Tibial nerve (tissue), 4 donors: ENCODE measurements around the gene NKD2.

Source experiments
- EP300 ChIP-seq, 2 donors: sonication (generic); formaldehyde crosslinking; IDR thresholded peaks; one replicate each; pipeline ENCODE4 v1.6.1; 2017; ENCODE audit warnings: antibody characterized with exemption in 2 of 2, mild to moderate bottlenecking in 1 of 2
- POLR2A ChIP-seq, 2 donors: fragments of 450-650 bp; IDR thresholded peaks; one replicate each; pipeline ENCODE4 v1.6.1; 2017; ENCODE audit warnings: antibody characterized with exemption in 2 of 2, mild to moderate bottlenecking in 2 of 2, moderate library complexity in 2 of 2
- TF ChIP-seq, protein P1 (sequence below), 5 experiments: fragments of 200-600 bp in 3 of 5; fragments of 450-650 bp in 2 of 5; sonication (generic) in 3 of 5; IDR thresholded peaks; one replicate each; pipeline ENCODE4 v1.5.1; 2016 to 2019; ENCODE audit warnings: antibody characterized with exemption in 5 of 5, mild to moderate bottlenecking in 3 of 5, moderate library complexity in 2 of 5

DNA sequence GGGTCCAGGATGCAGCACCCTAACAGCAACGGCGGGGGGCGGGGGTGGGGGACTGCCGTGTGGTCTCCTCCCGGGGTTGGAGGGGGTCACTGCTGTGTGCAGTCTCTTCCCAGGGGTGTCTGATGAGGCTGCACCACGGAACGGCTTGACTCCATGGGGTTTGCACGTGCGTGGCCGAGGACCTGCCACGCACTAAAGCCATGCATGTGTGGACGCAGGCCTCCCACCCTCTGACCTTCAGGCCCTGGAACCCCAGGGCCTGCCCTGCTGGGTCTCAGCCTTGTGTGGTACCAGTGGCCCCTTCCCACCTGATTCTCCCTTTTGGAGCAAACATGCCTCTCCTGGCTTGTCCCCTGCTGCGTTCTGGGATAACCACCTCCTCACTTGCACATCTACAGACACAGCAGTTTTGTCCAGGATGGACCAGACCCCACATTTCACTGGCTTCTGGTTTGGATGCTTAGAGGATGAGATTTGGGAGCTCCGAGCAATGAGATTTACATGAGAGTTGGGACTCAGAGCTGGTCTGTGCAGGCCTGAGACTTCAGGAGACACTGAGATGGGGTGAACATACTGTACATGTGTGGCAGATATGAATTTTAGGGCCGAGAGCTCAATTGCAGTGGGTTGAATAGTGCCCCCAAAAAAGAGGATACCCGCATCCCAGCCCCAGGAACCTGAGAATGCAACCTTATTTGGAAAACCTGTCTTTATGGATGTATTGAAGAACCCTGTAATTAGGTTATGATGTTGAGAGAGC lies 57.5 kb downstream of the NKD2 start:
- TF ChIP-seq EP300 (IDR thresholded peaks at IDR 0.05) (no peak), POLR2A (IDR thresholded peaks at IDR 0.05) (no peak)
- TF ChIP-seq, protein P1, sequence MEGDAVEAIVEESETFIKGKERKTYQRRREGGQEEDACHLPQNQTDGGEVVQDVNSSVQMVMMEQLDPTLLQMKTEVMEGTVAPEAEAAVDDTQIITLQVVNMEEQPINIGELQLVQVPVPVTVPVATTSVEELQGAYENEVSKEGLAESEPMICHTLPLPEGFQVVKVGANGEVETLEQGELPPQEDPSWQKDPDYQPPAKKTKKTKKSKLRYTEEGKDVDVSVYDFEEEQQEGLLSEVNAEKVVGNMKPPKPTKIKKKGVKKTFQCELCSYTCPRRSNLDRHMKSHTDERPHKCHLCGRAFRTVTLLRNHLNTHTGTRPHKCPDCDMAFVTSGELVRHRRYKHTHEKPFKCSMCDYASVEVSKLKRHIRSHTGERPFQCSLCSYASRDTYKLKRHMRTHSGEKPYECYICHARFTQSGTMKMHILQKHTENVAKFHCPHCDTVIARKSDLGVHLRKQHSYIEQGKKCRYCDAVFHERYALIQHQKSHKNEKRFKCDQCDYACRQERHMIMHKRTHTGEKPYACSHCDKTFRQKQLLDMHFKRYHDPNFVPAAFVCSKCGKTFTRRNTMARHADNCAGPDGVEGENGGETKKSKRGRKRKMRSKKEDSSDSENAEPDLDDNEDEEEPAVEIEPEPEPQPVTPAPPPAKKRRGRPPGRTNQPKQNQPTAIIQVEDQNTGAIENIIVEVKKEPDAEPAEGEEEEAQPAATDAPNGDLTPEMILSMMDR (IDR thresholded peaks at IDR 0.05): no peak
